HG03175 (cell line): ENCODE measurements around the gene POLR1E.

Experiments used
- ATAC-seq: cut with Tn5 transposase; IDR thresholded peaks from one replicate; pipeline ENCODE4 v1.9.1; 2021; ENCODE audit warnings: mild to moderate bottlenecking, moderate library complexity; ENCODE audit not compliant: unreplicated experiment

The POLR1E gene

DNA sequence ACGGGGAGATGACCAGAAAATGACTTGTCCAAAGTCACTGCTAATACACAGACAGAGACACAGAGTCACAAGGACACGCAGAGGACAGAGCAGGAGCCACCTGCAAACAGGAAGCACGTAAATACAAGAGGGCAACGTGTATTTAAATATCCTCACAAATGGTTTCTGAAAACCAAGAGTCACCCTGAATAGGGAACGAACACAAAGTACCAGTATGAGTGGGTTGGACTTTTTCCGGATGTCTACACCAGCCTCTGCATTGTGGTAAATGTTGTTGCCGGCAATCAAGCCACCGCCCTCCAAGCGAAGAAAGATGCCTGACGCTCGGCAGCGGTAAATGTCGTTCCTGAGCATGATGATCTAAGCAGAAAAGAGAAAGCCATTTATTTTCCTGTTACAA is 46.0 kb downstream of the POLR1E start:
- ATAC-seq = no peak

DNA sequence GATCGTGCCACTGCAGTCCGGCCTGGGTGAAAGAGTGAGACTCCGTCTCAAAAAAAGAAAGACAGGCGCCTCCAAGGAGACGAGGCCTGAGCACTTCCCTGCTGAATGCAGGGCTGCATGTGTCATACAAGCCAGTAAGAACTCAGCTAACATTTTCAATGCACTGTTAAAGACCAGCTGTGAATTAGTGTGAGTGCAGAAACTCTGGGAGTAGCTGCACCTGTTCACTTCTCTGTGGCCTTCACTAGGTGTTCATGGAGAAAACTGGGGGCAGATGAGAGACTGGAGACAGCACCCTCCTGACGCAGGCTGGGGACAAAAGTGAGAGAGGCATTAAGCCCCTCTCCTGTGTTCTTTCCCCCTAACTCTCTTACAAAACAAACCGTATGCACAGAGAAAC is 48.7 kb downstream of the POLR1E start:
- no peak for ATAC-seq

DNA sequence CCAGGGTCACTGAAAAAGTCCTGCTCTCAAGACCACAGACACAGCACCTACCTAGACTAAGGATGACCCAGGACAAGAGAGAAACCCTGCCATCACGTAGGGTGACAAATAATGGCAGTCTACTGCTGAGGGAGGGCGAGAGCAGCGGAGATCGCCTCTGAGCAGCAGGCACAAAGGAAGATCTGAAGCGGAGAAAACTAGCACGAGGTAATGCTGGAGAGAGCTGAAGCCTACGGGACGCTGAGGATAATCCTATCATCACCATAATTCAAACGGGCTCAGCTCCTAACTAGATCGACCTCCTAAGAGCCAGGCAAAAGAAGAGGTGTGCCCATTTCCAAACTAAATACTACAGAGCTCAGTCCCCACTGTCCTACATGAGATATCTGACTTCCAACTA is 49.2 kb downstream of the POLR1E start:
- no peak for ATAC-seq

DNA sequence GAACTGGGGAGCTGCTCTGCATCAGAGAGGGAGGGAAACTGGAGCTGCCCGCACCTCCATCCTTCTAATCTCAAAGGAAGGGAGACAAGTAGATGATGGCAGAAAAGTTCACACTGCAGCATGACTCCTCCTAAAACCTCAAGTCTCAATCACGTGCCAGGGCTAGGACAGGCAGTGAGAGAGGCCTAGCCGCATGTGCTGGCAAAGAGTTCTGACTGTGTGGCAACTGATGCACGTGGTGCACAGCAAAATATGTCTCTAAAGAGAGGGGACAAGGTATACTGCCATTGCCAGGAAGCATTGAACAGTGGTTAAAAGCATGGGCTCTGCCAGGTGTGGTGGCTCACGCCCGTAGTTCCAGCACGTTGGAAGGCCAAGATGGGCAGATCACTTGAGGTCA is 52.4 kb downstream of the POLR1E start:
- no peak for ATAC-seq

DNA sequence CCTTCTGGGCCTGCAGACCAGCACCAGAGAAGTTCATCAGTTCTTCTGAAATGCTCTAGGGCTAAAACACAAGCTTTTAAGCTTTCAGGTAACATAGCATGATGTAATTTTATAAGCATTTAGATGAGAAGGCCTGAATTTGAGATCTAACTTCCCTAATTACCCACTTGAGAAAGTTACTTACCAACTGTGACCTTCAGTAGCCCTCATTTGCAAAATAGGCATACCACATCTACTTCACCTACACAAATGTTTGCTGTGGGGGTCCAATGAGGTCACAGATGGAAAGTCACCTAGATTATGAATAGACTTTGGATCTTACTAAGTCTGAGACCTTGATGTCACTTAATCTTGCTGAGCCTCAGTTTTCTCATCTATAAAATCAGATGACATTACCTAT is 53.9 kb downstream of the POLR1E start:
- no peak for ATAC-seq

DNA sequence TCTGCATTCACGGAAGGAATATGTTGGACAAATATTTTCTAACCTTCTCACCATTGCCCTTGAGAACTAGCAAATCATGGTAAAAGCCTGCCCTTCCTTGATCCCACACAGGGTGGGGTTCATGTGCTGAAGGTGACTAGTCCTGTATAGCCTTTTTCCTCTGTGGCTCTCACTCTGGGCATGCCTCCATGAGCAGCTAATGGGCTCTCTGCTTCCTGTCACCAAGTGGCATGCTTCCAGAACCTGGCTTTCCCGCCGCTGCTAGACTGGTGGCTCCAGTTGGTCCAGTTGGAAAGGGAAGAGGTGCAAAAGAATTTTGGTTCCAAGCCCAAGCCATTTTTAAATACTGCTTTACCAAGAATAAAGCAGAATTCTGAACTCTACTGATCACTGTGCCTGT is 54.9 kb downstream of the POLR1E start:
- no peak for ATAC-seq

DNA sequence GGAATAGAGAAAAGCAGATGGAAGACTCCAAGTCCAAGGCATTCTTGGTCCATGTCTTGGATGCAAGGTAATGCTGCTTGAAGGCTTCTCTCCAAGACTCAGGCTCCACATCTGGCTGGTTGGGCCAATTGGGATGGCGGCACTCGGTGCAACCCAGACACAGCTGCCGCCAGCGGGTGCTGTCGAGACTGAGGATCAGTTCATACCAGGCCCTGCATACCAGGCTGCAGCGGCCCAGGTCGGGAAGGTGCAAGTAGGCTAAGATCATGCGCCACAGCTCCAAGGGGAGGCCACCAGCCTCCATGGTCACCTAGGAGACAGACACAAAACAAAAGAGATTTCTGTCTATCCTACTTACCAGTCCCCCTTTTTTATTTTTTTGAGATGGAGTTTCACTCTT is 55.7 kb downstream of the POLR1E start:
- ATAC-seq = no peak

DNA sequence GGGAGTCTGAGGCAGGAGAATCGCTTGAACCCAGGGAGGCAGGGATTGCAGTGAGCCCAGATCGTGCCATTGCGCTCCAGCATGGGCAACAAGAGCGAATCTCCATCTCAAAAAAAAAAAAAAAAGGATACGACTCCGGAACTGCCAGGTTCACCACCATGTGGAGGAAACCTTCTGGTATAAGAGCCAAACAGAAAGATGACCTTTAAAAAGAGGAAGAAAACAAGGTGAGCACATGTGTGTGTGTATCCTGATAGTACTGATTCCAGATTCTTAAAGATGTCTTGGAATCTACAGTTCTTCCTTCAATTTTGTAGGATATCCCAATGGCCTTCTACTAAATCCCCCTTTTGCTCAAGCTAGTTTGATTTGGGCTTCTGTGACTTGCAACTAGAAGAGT is 56.7 kb downstream of the POLR1E start:
- ATAC-seq = no peak

DNA sequence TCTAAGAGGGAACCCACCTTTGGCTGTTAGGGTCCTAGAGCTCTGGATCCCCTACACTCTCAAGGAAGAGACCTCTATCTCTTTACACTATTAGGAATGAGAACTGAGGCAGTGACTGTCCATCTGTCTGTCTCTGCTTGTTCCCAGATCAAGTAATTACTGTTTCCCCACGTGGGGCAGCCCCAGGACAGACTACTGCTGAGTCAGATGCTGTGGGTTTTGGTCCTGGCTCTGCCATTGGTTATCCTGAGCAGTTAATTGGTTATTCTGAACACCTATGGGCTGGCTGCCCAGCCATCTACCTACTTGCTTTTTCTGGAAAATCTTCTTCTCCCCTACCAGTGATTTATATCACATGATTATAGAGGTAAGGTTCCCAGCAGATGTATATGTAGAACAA is 57.1 kb downstream of the POLR1E start:
- ATAC-seq = no peak

DNA sequence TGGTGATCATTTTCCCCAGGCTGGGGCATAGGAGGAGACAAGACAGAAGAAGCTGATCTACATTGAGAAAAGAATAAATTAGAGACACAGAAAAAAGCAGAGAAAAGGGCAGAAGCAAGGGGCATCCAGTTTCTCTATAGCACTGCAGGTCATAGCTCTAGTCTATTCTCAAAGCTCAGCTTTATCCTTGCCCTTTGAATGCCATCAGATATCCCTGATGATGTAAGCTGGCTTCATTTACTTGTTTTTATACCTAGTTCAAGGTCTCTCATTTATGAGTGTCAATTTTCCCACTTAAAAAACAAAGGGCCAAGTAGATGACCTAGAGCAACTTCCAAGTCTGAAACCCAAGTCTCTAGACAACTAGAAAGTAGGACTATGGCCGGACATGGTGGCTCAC is 57.7 kb downstream of the POLR1E start:
- no peak for ATAC-seq

DNA sequence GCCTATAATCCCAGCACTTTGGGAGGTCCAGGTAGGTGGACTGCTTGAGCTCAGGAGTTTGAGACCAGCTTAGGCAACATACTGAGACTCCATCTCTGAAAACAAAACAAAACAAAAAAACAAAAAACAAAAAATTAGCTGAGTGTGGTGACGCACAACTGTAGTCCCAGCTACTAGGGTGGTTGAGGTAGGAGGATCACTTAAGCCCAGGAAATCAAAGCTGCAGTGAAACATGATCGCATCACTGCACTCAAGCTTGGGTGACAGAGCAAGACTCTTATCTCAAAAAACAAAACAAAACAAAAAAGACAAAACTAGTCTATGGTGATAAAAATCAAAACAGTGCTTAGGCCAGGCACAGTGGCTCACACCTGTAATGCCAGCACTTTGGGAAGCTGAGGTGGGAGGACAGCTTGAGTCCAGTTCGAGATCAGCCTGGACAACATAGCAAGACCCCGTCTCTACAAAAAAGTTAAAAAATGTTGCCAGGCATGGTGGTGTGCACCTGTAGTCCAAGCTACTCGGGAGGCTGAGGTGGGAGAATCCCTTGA is 61.7 kb downstream of the POLR1E start:
- ATAC-seq = no peak

DNA sequence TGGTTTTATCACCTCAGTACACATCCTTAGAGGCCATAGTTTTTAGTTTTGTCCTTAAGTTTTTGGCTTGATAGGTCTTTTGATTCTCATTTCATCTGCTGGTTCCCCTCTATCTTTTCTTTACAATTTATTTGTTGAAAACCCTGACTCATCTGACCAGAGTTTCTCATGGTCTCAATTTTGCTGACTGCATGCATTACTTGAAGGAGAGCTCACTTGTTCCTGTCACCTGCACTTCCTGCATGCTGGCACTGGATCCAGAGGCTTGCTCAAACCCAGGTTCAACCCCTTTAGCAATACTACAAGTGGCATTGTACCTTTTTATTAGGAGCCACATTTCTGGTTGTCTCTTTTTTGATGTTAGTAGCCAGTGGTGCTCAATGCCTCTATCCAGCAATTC is 63.8 kb downstream of the POLR1E start:
- no peak for ATAC-seq

DNA sequence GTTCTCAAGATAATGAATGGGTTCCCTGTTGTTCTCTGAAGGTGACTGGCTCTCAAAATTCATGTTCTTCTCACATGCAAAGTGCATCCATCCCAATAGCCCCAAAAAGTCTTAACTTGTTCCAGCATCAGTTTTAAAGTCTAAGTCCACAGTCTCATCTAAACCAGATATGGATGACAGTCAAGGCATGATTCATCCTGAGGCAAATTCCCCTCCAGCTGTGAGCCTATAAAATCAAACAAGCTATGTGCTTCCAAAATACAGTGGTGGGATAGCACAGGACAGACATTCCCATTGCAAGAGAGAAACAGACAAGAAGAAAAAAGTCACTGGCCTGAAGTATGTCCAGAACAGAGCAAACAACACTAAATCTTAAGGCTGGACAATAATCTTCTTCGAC is 65.0 kb downstream of the POLR1E start:
- ATAC-seq = no peak

DNA sequence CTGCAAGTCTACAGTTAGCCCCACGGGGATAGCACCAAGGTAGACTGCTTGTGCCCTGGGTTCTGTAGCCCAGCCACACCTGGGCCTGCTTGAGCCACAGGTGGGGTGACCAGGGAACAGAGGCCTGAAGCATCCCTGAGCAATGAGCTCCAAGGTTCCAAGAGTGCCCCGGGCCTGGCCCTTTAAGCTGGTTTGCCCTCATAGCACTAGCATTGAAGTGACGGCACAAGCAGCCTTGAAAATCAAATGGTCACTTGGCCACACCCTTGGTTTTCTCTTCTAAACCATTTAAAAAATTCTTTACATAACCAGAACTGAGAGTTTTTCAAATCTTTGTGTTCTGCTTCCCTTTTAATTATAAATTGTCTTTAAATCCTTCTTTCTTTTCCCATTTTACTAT is 65.7 kb downstream of the POLR1E start:
- ATAC-seq = no peak

DNA sequence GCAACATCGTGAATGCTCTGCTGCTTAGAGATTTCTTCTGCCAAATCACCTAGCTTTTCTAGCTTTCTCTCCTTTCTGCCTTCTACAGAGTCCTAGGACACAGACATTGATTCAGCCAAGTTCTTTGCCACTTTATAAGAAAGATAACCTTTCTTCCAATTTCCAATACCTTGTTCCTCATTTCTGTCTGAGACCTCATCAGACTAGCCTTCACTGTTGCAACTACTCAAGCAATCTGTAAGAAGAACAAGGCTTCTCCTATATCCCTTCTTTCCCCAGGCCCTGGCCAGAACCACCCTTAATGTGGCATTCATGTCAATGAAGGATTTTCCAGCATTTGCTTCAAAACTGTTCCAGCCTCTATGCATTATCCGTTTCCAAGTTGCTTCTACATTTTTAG is 66.1 kb downstream of the POLR1E start:
- ATAC-seq = no peak
